Thoracic aorta (tissue), 2 donors: Measurements from ENCODE around the gene ANKMY1. TPM values are rescaled to one million over a fixed set of nuclear protein-coding genes. Genes with fewer than 3 reads are reported as not detected.

ENCODE experiments used
- ATAC-seq: fragments of 150-250 bp; one replicate; pipeline ENCODE4 v1.8.0; 2017; ENCODE audit warnings: low read depth; ENCODE audit not compliant: insufficient number of reproducible peaks, low FRiP score
- DNase-seq: peaks from one replicate; pipeline ENCODE4 v3.0.0-alpha.2; 2020; ENCODE audit warnings: low spot score
- H3K27ac ChIP-seq, 2 donors: fragments of 200-600 bp; sonication (generic); 1 replicate in 1 of 2; 2 replicates in 1 of 2; pipeline ENCODE4 v1.5.1; 2016; ENCODE audit warnings: mild to moderate bottlenecking in 2 of 2, moderate library complexity in 2 of 2
- H3K27me3 ChIP-seq: fragments of 200-600 bp; sonication (generic); replicated peaks from 2 replicates; pipeline ENCODE4 v1.6.0; 2016; ENCODE audit warnings: mild to moderate bottlenecking; ENCODE audit not compliant: insufficient read depth
- H3K36me3 ChIP-seq: fragments of 200-600 bp; sonication (generic); one replicate; pipeline ENCODE4 v1.5.1; 2016
- H3K4me1 ChIP-seq, 2 donors: fragments of 200-600 bp; sonication (generic); 1 replicate in 1 of 2; 2 replicates in 1 of 2; pipeline versions ENCODE4 v1.5.1 to v1.6.0; 2016; ENCODE audit warnings: low read depth in 2 of 2, mild to moderate bottlenecking in 1 of 2; ENCODE audit not compliant: control insufficient read depth in 1 of 2
- H3K4me3 ChIP-seq: fragments of 200-600 bp; sonication (generic); 2 replicates; pipeline ENCODE4 v1.5.1; 2016; ENCODE audit warnings: mild to moderate bottlenecking
- H3K9me3 ChIP-seq: fragments of 200-600 bp; sonication (generic); 2 replicates; pipeline ENCODE4 v1.5.1; 2016
- total RNA-seq, 2 donors: library from RNA; depleted of rRNA; stranded (reverse); fragments of >200 nt; gene quantifications; one replicate each; pipeline versions ENCODE4 v1.1.0 to v1.2.3, GENCODE V29; 2016
- TF ChIP-seq, protein P1 (sequence below): fragments of 200-600 bp; sonication (generic); IDR thresholded peaks from one replicate; pipeline ENCODE4 v1.5.1; 2019; ENCODE audit warnings: antibody characterized with exemption

Gene ANKMY1
- total RNA-seq, 2 donors from 2014 or later: 20.0 to 44.8 TPM

DNA sequence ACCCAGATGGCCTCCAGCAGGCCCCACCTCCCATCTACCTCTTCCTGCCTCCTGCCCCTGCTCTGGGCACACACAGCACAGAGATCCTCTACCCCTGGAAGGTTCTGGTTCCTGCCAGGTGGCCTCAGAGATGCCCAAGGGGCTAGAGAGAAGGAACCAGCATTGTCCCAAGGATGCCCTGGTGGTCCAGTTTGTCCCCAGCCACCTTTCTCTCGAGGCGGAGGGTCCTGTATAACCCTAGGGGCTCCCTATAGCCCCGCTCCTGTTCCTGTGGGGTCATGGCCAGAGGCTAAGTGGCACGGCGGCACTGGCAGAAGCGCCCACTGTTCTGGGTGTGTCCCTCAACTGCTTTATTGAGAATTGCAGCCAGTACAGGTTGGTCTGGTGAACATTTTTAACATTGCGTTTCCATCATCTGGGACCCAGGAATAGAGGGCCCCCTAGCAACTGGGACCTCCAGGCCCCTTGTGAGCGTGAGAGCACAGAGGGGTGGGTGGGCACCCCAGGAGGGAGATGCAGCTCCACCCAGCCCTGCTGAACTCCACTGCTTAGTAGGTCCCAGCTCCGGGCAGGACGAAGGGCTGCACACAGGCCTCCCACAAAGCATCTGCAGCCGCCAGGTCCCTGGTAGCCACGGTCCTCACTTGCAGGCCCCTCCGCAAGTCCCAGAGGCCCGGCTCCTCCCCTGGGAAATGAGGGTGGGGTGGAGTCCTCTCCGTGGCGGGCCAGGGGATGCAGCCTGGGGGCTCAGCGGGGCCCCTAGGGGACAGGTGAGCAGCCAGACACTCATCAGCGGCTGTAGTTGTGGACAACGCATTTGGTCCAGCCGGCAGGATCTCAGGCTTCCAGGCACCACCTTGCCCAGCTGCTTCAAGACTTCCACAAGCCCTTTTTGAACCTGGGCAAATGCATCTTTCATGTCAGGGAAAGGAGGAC lies 89.2 kb downstream of the ANKMY1 start:
- H3K4me3 ChIP-seq: no peak overlapping the region

DNA sequence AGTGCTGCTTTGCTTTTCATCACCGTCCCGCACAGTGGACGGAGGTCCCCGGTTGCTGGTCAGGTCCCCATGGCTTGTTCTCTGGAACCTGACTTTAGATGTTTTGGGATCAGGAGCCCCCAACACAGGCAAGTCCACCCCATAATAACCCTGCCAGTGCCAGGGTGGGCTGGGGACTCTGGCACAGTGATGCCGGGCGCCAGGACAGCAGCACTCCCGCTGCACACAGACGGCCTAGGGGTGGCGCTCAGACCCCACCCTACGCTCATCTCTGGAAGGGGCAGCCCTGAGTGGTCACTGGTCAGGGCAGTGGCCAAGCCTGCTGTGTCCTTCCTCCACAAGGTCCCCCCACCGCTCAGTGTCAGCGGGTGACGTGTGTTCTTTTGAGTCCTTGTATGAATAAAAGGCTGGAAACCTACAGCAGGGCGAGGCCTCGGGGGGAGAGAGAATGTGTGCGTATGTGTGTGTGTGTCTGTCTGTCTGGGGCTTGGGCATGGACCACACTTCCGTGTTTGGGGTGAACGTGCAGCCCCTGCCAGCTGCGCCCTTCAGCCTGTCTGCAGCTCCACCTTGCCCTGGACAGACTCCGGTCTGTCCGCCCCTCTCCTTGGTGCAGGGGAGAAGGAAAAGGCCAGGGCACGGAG lies 90.0 kb downstream of the ANKMY1 start:
- Histone ChIP-seq H3K27ac (no peak overlapping the region), H3K36me3 (peaks cover 19% of the 10 kb centered on the region), H3K27me3 (no peaks in the 10 kb centered on the region), H3K4me3 (no peak overlapping the region), H3K4me1 (no peaks in the 10 kb centered on the region), H3K9me3 (no peaks in the 10 kb centered on the region)
- ATAC-seq (no peak), DNase-seq (peak; percentile 1)
- TF ChIP-seq, protein P1, sequence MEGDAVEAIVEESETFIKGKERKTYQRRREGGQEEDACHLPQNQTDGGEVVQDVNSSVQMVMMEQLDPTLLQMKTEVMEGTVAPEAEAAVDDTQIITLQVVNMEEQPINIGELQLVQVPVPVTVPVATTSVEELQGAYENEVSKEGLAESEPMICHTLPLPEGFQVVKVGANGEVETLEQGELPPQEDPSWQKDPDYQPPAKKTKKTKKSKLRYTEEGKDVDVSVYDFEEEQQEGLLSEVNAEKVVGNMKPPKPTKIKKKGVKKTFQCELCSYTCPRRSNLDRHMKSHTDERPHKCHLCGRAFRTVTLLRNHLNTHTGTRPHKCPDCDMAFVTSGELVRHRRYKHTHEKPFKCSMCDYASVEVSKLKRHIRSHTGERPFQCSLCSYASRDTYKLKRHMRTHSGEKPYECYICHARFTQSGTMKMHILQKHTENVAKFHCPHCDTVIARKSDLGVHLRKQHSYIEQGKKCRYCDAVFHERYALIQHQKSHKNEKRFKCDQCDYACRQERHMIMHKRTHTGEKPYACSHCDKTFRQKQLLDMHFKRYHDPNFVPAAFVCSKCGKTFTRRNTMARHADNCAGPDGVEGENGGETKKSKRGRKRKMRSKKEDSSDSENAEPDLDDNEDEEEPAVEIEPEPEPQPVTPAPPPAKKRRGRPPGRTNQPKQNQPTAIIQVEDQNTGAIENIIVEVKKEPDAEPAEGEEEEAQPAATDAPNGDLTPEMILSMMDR: no peak

More for the DNA sequence above, 89.2 kb downstream of the ANKMY1 start:
- no peaks in the 10 kb centered on the region for H3K9me3 ChIP-seq
- no peak for ATAC-seq
- H3K27me3 ChIP-seq: no peaks in the 10 kb centered on the region
- TF ChIP-seq, protein P1: no peak
- H3K4me1 ChIP-seq: no peaks in the 10 kb centered on the region
- peaks cover 19% of the 10 kb centered on the region for H3K36me3 ChIP-seq
- DNase-seq: peak; percentile 1
- H3K27ac ChIP-seq: no peak overlapping the region

DNA sequence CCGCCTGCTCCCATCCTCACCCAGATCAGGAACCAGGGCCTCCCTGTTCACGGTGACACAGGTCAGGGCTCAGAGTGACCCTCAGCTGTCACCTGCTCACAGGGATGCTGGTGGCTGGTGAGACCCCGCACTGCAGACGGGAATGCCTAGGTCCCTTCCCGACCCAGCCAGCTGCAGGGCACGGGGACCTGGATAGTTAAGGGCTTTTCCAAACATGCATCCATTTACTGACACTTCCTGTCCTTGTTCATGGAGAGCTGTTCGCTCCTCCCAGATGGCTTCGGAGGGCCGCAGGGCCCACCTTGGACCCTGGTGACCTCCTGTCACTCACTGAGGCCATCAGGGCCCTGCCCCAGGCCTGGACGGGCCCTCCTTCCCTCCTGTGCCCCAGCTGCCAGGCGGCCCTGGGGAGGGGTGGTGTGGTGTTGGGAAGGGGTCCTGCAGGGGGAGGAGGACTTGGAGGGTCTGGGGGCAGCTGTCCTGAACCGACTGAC lies 90.6 kb downstream of the ANKMY1 start:
- H3K4me3 ChIP-seq: no peak overlapping the region
- H3K27me3 ChIP-seq: no peaks in the 10 kb centered on the region
- no peaks in the 10 kb centered on the region for H3K9me3 ChIP-seq
- ATAC-seq (no peak), DNase-seq (peak; percentile 1)
- H3K27ac ChIP-seq: no peak overlapping the region
- H3K4me1 ChIP-seq: no peaks in the 10 kb centered on the region
- TF ChIP-seq, protein P1: no peak
- peaks cover 19% of the 10 kb centered on the region for H3K36me3 ChIP-seq

DNA sequence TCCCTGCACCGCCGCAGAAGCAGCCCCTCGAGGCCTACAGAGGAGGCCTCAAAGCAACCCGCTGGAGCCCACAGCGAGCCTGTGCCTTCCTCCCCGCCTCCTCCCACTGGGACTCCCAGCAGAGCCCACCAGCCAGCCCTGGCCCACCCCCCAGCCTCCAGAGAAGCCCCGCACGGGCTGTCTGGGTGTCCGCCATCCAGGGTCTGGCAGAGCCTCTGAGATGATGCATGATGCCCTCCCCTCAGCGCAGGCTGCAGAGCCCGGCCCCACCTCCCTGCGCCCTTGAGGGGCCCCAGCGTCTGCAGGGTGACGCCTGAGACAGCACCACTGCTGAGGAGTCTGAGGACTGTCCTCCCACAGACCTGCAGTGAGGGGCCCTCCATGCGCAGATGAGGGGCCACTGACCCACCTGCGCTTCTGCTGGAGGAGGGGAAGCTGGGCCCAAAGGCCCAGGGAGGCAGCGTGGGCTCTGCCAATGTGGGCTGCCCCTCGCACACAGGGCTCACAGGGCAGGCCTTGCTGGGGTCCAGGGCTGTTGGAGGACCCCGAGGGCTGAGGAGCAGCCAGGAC lies 91.1 kb downstream of the ANKMY1 start:
- Histone ChIP-seq H3K36me3 (peaks cover 19% of the 10 kb centered on the region), H3K4me1 (no peaks in the 10 kb centered on the region), H3K27ac (no peak overlapping the region), H3K27me3 (no peaks in the 10 kb centered on the region), H3K9me3 (no peaks in the 10 kb centered on the region), H3K4me3 (no peak overlapping the region)
- TF ChIP-seq, protein P1: no peak
- peak; percentile 1 for DNase-seq
- no peak for ATAC-seq
